GM18861 (cell line): ENCODE results near the gene AUH.
"Not testable (repeated sequence)": the region's sequence is repeated elsewhere in the genome, so short reads cannot be mapped to it uniquely, and the experiment has no call there.

Experiments used
- ATAC-seq: cut with Tn5 transposase; IDR thresholded peaks from one replicate; pipeline ENCODE4 v1.9.1; 2021; ENCODE audit not compliant: unreplicated experiment

AUH gene

GRCh38 chr9:91214086-91214485 is 147.6 kb downstream of the AUH start:
- no peak for ATAC-seq

DNA sequence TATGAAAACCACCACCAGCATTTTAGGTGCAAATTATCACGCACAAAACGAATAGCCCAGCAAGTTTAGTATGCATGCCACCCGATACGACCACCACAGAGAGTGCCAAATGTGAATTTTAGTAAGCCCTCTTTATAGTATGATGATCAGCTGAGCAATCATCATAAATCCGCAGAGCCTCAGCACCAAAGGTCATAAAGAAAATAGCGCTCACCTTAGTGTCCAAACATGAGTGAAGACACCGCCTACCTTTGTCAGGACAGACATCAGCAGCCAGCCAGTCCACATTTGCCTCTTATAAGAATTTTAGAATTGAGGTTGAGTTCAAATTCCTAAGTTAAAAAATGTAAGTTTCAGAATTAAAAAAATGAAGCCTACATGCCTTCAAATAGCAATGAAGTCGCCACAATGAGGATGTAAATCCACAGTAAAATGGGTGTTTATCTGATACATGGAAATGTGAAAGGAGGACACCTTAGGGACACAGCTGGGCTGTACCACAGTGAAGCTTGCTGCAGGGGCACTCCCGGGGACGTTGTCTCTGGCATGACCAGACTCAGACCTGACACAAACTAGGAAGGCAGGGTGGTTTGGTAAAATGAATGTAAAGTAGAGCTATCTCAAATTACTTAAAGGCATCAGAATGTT is 149.0 kb downstream of the AUH start:
- ATAC-seq, result no peak

DNA sequence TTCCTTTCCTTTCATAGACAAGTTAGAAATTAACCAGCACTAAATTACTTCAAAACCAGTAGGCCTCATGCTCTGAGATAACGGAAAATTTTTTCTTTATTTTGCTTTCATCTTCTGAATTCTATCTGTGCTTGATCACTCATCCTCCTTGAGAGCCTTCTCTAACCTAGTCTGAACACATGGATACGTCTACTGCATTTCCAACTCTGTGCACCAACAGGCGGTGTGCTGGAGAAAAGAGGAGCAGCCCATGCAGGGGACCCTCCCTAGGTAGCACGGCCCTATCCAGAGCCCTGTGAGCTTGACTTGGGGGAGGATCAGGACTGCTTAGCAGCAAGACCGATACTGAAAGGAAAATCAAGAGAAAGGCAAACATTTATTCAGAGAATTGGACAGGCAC is 149.8 kb downstream of the AUH start:
- ATAC-seq, result no peak

DNA sequence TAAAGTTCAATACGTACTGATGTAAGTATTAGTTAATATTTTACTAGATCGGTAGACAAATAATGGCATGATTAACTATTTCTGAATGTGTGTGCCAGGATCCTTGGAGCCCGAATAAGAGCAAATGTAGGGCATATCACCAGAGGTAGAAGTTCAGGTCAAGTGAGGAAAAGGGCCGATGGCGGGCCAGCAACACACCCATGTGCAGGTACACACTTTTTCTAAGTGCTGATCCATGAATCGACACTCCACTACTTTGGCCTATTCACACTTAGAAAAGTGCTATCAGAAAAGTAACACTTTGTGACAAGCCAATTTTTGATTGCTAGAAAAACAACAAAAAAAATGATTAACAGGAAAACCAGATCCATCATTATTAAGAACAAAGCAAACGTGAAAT is 150.3 kb downstream of the AUH start:
- no peak for ATAC-seq

DNA sequence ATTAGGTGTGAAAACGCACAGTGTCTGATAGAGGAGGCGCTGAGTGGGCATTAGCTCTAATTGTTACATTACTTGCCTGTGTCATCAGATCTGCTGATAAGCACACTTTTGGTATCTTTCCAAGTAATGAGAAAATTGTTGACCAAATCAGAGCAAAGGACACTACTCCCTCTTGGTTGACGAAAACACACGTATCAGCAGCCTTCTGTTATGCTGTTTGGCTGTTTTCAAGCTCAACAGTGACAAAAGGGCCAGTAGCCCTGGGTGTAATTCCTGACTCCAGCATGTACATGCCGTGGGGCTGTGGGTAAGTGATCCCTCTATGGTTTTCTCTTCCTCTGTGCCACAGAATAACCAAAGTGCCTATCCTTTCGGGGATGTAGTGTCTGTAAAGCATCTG is 151.4 kb downstream of the AUH start:
- no peak for ATAC-seq

DNA sequence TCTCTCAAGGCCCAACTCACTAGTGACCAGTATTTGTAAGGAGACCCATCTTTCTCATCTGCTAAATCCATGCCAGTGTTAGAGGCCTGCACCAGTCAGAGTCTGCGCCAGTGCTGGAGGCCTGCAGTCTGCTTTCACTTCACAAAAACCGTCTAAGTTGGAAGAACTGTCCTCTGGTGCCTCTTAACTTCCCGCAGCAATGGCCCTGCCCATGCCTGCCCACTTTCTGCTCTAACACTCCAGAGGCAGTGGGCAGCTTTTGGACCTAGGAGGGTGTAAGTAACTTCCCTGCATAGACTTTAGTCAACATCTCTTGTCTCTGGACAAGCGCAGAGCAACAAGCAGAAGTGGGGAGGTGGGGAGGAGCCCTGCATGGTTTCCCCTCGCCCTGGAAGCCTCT is 152.9 kb downstream of the AUH start:
- no peak for ATAC-seq

- no peak for ATAC-seq
These were observed 153.3 kb downstream of the AUH start for GRCh38 chr9:91208419-91208745.

DNA sequence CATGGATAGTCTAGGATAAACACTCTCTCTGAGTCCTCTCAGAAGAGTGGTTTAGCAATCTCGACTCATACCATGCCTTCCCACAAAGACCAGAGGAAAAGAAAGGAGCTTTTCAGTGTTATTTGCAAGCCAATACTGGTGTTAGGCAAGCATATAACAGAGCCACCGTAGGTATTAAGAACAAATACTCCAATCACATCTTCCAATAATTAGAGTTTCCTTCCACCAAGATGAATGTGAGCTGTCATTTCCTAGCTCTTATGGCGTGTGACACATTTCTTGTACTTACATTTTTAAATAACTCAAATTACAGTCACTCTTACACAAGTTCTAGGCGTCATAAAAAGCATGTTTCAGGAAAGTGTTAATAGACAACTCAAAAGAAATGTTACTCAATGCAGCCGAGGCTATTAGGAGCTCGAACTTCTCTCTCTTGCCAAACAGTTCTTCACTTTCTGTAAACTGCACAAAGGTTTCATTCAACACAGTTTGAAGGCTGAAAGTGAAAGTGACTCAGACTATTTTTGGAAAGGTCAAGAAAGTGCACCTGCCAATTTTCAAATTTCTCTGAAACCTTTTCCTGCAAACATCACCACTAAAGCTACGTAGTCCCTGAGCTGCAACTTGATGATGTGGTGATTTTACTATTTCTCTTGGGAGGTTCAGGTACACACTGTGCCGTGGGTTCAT is 153.8 kb downstream of the AUH start:
- peak; percentile 72 for ATAC-seq

GRCh38 chr9:91207397-91207728 is 154.4 kb downstream of the AUH start:
- no peak for ATAC-seq

GRCh38 chr9:91206806-91207205 is 154.9 kb downstream of the AUH start:
- no peak for ATAC-seq

- no peak for ATAC-seq
These were observed 158.9 kb downstream of the AUH start for GRCh38 chr9:91202736-91203283.

- ATAC-seq, result no peak
These were observed 160.9 kb downstream of the AUH start for GRCh38 chr9:91200692-91201336.

- no peak for ATAC-seq
These were observed 161.8 kb downstream of the AUH start for GRCh38 chr9:91199739-91200497.

GRCh38 chr9:91198881-91199280 is 162.8 kb downstream of the AUH start:
- ATAC-seq, result not testable (repeated sequence)

- ATAC-seq, result no peak
These were observed 163.3 kb downstream of the AUH start for GRCh38 chr9:91198405-91198804.

DNA sequence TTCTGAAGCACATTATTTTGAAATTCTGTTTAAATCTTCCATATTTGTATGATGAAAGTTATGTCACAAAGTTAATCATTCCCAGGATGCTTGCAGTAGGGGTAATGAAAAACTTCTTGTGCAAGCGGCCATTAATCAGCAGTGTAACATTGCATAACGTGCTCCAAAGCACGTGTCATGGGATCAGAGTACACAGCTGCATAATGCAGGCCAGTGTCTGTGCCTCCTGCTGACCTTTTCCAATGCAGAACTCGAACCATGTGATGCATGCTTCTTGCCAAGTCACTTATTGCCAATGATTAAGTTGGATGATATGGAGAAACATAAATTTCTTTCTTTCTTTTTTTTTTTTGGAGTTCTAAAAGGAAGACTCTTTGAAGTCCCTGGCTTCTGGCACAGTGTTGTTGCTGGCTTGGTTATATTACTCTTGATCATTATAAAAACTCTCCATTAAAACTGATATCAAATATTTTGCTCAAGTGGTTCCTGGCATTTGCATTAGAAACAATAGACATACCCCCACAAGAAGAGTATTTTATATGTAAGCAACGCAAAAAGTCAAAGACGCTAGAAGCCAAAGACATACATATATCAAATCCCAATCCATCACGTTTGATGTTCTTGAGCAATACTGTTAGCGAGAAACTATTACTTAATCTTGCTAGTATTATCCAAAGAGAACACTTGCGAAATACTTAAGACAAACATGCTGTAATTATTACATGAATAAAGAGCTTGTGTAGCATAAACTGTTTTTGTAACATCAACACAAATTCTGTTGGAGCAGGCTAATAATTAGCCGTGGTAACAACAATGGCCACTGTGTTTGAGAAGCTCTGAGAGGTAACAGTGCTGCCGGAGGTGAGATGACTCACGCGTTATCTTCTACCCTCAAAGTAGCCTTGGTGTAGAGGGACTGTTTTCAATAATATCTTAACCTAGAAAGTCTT is 164.2 kb downstream of the AUH start:
- no peak for ATAC-seq

- no peak for ATAC-seq
These were observed 165.4 kb downstream of the AUH start for GRCh38 chr9:91196103-91196950.

DNA sequence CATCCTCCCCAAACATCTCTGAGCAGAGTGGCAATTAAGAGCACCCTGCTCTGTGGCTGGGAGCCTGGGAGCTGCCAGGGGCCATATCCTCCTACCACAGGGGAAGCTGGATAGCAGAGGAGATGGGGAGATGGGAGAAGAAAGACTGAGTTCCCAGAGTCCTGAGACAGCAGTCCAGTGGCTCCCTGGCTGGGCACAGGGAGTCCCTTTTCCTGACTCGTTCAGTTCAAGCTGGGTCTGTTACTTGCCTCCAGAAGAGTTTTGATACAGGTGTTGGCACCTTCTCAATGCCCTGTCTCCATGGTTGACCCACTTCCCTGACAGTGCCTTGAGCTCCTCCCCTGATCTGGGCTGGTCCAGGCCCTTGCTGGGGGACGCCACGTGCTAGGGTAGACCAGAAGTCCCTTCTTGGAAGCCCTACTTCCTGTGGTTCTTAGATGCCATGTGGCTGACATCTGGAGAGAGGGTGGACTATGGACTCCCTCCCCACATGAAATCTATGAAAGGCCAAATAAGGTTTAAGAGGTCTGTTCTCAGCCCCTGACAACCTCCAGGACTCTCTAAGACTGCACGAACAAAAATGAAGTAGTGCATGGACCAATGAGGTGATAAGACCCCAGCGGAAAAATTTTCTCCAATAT is 166.2 kb downstream of the AUH start:
- no peak for ATAC-seq
